NCI-H1417 treated with DMSO at 0.1 percent for 48 hours (cell line): Measurements from ENCODE around the gene GRIK2.
A peak's percentile ranks its signal among the peaks of the same experiment; 100 is the strongest.
"Not testable (repeated sequence)": the region's sequence is repeated elsewhere in the genome, so short reads cannot be mapped to it uniquely, and the experiment has no call there.

Experiments
- DNase-seq: peaks from one replicate; lab custom pipeline; 2025; lab: John Stamatoyannopoulos, UW

GRIK2 gene

GRCh38 chr6:101633081-101633480 is 239.6 kb downstream of the GRIK2 start:
- no peak for DNase-seq

- not testable (repeated sequence) for DNase-seq
Observed at GRCh38 chr6:101638865-101639264, 245.4 kb downstream of the GRIK2 start.

- no peak for DNase-seq
Observed at GRCh38 chr6:101640131-101640530, 246.6 kb downstream of the GRIK2 start.

DNA sequence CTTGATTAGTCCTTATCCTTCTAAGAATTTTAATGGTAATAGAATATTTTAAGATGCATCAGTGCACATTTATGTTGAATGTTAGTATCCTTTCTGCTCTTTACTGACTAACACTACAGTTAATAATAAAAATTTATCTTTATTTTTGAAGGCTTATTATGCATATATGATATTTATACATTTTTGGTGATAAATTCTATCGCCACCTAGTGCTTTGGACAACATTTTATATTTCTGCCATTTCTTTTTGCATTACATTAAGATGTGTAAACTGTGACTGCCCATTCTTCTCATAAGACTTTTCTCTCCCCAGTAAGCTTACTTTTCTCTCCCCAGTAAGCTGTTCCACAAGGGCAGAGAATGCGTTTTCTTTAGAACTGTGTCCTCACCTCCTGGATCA is 252.3 kb downstream of the GRIK2 start:
- no peak for DNase-seq

DNA sequence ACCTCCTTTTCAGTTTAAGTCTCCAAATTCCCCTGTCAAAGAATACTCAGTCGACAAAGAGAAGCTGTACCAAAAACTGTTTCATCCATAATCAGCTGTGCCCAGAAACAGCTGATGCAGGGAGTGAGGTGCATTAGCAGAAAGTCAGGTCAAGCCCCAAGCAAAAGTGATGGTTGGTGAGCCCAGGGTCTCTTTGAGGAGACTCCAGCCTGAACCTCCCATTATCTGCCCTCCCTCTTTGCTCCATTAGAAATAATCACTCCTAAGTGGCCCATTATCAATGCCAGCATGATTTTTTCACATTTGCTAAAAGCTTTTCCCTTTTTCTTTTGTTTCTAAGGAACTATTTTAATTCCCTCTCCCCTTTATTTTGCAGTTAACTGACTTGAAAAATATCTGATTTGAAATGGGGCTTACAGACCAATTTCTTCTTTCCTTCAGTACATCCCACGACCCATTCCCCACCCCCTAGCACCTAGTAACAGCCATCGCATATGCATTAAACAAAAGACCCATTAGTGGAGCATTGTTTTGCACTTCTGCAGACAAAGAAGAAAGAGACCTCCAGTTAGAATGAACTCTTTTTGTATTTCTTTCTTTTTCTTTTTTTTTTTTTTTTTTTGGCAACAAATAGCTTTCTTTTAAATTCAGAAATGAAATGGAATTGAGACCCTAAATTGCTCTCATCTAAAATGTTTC is 257.0 kb downstream of the GRIK2 start:
- no peak for DNase-seq

GRCh38 chr6:101652079-101652478 is 258.6 kb downstream of the GRIK2 start:
- DNase-seq: no peak

- no peak for DNase-seq
Observed at GRCh38 chr6:101655109-101655508, 261.6 kb downstream of the GRIK2 start.

DNA sequence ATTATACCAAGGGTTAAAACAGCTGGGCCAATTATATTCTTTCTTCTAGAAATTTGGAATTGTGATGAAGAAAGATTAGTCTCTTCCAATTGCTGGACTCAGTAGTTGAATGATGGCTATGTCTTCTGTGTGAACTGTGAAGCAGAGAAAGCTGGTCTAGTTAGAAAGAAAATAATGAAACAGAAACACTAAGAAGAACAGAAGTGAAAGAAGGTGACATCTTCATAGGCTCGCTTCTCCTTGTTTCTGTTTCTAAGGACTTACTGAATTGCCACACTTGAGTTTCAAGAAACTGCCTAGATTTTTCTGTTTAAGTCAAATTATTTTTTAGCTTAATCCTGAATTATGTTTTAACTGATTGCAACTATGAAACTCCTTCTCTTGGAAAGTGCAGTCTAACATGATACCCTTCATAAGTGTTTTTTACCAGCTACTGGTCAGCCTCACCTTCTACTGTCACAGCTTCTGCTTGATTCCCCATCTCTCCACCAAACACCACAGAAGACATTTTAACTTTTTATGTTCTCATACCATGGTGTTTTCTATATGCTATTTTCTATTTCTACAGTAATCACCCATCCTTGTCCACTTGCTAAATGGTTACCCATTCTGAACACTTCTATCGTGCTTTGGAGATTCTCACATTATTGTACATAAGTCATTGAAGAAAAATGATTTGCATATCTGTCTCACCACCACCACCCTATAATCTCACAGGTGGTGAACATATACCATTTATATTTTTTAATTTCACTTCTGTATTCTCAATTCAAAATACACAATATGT is 268.8 kb downstream of the GRIK2 start:
- no peak for DNase-seq

GRCh38 chr6:101663100-101663499 is 269.6 kb downstream of the GRIK2 start:
- peak; percentile 82 for DNase-seq

DNA sequence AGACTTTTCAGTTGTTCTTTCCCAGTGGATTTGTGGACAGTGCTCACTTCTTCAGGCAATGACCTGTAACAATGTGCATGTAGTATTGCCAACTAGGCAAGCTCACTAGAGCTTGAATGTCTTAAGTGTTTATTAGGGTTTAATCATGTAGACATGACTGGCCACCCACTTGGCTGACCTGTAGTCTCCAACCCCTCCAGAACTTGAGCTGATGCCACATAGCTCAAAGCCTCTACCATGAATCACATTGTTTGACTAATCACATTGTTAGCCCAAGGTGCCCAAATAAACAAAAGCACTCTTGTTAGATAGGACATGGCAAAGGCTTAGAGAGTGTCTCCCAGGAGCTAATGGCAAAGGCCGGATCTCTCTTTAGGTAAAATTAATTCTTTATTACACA is 272.7 kb downstream of the GRIK2 start:
- DNase-seq: no peak

GRCh38 chr6:101668496-101669030 is 275.1 kb downstream of the GRIK2 start:
- peak; percentile 62 for DNase-seq

DNA sequence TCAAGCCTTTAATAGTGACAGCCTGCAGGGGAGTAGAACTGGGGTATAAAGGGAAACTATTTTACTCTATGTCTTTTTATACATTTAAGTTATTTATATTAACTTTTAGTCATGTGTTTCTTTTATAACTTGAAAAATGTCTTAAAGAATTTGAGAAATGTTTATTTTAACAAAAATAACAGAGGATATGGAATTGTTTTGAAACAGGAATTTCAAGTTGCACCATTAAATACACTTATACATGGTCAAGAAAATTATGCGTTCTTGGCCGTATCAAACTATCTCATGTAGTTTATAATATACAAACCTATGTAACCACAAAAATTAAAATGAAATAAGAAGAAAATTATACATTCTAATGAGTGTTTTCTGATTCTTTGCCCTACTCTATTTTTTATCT is 282.7 kb downstream of the GRIK2 start:
- no peak for DNase-seq

DNA sequence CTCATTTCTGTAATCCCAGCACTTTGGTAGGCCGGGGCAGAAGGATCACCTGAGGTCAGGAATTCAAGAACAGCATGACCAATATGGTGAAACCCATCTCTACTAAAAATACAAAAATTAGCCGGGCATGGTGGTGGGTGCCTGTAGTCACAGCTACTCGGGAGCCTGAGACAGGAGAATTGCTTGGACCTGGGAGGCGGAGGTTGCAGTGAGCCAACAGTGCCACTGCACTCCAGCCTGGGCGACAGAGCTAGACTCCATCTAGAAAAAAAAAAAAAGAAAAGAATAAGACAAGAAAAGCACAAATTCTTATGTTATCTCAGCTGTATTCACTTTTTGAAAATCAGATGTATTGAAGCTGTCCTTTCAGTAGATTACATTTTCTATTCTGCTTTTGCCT is 289.4 kb downstream of the GRIK2 start:
- DNase-seq: no peak

DNA sequence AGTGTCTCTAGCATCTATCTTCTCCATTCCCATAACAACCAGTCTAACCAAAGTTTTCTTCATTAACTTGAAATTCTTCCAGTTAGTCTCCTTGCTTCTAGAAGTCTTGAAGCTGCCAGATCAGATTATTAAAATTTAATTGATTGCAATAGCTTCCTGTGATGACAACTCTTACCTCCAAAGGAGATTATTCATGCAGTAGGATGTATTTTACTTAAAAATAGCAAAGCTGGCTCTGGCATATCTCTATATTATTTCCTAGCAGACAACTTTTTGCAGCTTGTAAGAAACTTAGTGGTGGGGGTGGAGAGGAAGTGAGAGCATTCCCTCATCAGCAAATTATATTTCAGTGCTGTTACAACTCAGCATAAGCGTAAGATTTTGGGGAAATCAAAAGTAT is 290.4 kb downstream of the GRIK2 start:
- no peak for DNase-seq

DNA sequence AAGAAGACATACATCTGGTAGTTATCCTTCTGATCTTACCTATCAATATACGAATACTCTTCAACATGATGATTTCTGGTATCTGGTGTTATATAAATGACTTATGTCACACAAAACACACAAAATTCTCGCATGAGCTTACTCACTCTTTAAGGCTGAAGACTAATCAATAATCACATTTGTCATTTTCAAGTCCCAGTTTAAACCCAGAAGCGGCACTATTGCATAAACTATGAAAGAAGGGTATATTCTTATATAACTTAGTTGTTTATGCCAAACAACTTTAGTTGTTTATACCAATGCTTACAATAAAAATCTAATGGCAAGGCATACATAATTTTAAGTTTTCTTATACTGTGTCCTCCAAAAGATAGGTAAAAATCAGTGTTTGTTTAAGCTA is 293.1 kb downstream of the GRIK2 start:
- no peak for DNase-seq

DNA sequence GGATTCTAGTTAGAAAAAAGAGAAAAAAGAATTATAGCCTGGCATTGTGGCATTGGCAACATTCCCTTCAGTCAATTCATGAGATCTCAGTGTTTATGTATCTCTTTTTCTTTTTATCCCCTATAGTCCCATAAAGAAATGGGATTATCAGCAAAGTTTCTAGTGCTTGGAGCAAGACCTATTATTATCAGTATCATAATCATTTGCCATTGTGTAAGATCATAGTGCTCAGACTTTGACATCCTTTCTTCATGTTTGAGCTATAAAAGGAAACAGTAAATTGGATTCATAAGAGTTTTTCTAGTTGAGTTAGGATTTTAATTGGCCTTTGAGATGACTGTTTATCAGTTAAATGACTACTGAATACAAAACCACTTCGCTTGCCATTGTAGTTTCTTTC is 295.6 kb downstream of the GRIK2 start:
- DNase-seq: no peak

- DNase-seq: no peak
Observed at GRCh38 chr6:101689695-101690094, 296.2 kb downstream of the GRIK2 start.

- no peak for DNase-seq
Observed at GRCh38 chr6:101700655-101701054, 307.1 kb downstream of the GRIK2 start.

- no peak for DNase-seq
Observed at GRCh38 chr6:101703311-101703710, 309.8 kb downstream of the GRIK2 start.

- no peak for DNase-seq
Observed at GRCh38 chr6:101705866-101706265, 312.4 kb downstream of the GRIK2 start.

DNA sequence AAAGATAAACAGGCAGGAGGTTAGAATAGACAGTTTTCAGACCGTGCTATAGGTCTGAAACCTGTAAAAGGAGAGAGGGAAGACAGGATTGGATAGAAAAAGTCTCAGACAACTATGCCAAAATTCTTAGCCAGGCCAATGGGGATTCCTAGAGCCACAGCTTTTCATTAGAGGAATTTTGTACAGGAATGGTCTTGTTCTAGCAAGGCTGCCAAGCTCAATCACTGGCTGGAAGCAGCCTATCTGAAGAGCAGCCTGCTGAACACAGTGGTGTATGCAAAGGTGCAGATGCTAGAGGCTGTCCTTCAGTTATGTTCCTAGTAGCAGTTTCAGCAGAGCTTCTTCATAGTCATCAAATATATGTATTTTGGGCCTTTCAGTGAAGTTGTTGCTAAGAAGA is 313.1 kb downstream of the GRIK2 start:
- no peak for DNase-seq

DNA sequence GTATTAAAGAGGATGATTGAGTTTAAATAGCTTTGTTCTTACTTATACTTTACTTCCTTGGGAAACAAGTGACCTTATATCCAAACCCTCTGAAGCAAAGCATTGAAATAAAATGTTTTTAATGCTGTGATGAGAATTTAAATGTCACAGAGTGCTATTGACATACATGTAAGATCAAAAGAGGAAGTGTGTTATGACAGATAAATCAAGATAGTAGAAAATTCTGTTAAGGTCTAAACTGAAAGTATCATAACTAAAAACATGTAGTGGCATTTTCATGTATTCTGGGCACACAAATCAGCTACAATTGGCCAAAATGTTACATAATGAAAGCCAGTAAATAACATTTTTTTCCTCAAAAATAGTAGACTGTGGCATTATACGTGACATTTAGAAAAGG is 318.0 kb downstream of the GRIK2 start:
- DNase-seq: no peak

DNA sequence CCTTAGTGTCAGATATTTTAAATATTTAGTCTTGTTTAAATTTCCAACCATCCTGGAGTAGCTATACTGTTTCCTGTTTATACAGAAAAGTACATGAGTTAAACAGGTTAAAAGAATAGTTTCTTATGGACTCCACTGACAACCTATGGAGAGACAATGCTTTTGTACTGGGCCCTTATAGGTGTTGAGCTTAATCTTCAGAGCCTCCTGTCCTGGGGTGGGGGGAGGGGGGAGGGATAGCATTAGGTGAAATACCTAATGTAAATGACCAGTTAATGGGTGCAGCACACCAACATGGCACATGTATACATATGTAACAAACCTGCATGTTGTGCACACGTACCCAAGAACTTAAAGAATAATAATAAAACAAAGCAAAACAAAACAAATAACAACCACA is 322.9 kb downstream of the GRIK2 start:
- no peak for DNase-seq
